ENCODE results near the gene NADK2.

NADK2 gene

GRCh38 chr5:36172599-36172998 is 69.1 kb downstream of the NADK2 start:
- Histone ChIP-seq H4K20me1 (ENCODE audit: insufficient read depth, low read length) (no peaks in the 10 kb centered on the region; the same call in 1 of the 2 replicates), H3K27me3 (ENCODE audit: low read depth, low read length) (no peaks in the 10 kb centered on the region), H3K4me2 (ENCODE audit: low read length) (no peak overlapping the region), H3K27ac (ENCODE audit: low read length) (no peak overlapping the region), H3K4me3 (ENCODE audit: low read length) (no peak overlapping the region), H3K9ac (ENCODE audit: low read length) (no peak overlapping the region), H3K36me3 (replicated peaks; ENCODE audit: low read depth, low read length) (peaks cover 26% of the 10 kb centered on the region), H3K9me3 (ENCODE audit: insufficient read depth, low read length) (no peaks in the 10 kb centered on the region), H3K4me1 (ENCODE audit: low read length) (peaks cover 11% of the 10 kb centered on the region), H3K79me2 (ENCODE audit: low read length) (no peaks in the 10 kb centered on the region), H2AFZ (ENCODE audit: low read depth, low read length) (no peak overlapping the region)
- TF ChIP-seq EZH2phosphoT487 (IDR thresholded peaks at IDR 0.05; ENCODE audit: low read depth) (no peak), CTCF (IDR thresholded peaks at IDR 0.05; ENCODE audit: low read depth, low read length) (no peak)

- H3K4me3 ChIP-seq (ENCODE audit: low read length) = no peak overlapping the region
- no peaks in the 10 kb centered on the region; the same call in 1 of the 2 replicates for H4K20me1 ChIP-seq (ENCODE audit: insufficient read depth, low read length)
- no peaks in the 10 kb centered on the region for H3K4me1 ChIP-seq (ENCODE audit: low read length)
- no peaks in the 10 kb centered on the region for H3K9me3 ChIP-seq (ENCODE audit: insufficient read depth, low read length)
- no peak overlapping the region for H2AFZ ChIP-seq (ENCODE audit: low read depth, low read length)
- no peak overlapping the region for H3K4me2 ChIP-seq (ENCODE audit: low read length)
- no peaks in the 10 kb centered on the region for H3K27me3 ChIP-seq (ENCODE audit: low read depth, low read length)
- H3K27ac ChIP-seq (ENCODE audit: low read length) = no peak overlapping the region
- peaks cover 35% of the 10 kb centered on the region for H3K36me3 ChIP-seq (replicated peaks; ENCODE audit: low read depth, low read length)
- no peaks in the 10 kb centered on the region for H3K79me2 ChIP-seq (ENCODE audit: low read length)
- no peak overlapping the region for H3K9ac ChIP-seq (ENCODE audit: low read length)
- TF ChIP-seq EZH2phosphoT487 (IDR thresholded peaks at IDR 0.05; ENCODE audit: low read depth) = no peak
These were observed 70.8 kb downstream of the NADK2 start for GRCh38 chr5:36170832-36171424.

- no peak for TF ChIP-seq EZH2phosphoT487 (IDR thresholded peaks at IDR 0.05; ENCODE audit: low read depth)
- no peaks in the 10 kb centered on the region for H3K27me3 ChIP-seq (ENCODE audit: low read depth, low read length)
- H4K20me1 ChIP-seq (ENCODE audit: insufficient read depth, low read length) = no peaks in the 10 kb centered on the region
- H3K79me2 ChIP-seq (ENCODE audit: low read length) = 0 out of 2 replicates have a peak, but pooled peaks cover 4% of the 10 kb centered on the region
- no peaks in the 10 kb centered on the region for H3K4me1 ChIP-seq (ENCODE audit: low read length)
- H3K9ac ChIP-seq (ENCODE audit: low read length) = no peak overlapping the region
- no peaks in the 10 kb centered on the region for H3K9me3 ChIP-seq (ENCODE audit: insufficient read depth, low read length)
- H3K27ac ChIP-seq (ENCODE audit: low read length) = no peak overlapping the region
- H3K36me3 ChIP-seq (replicated peaks; ENCODE audit: low read depth, low read length) = peaks cover 31% of the 10 kb centered on the region
- no peak overlapping the region for H3K4me2 ChIP-seq (ENCODE audit: low read length)
- no peak overlapping the region for H2AFZ ChIP-seq (ENCODE audit: low read depth, low read length)
- H3K4me3 ChIP-seq (ENCODE audit: low read length) = no peak overlapping the region
These were observed 73.0 kb downstream of the NADK2 start for GRCh38 chr5:36168737-36169136.

GRCh38 chr5:36164461-36164860 is 77.3 kb downstream of the NADK2 start:
- Histone ChIP-seq H4K20me1 (ENCODE audit: insufficient read depth, low read length) (no peaks in the 10 kb centered on the region), H3K79me2 (ENCODE audit: low read length) (peaks cover 12% of the 10 kb centered on the region; the same call in 1 of the 2 replicates), H3K36me3 (replicated peaks; ENCODE audit: low read depth, low read length) (peaks cover 30% of the 10 kb centered on the region), H3K27ac (ENCODE audit: low read length) (no peak overlapping the region), H3K9me3 (ENCODE audit: insufficient read depth, low read length) (no peaks in the 10 kb centered on the region), H3K4me2 (ENCODE audit: low read length) (no peak overlapping the region), H2AFZ (ENCODE audit: low read depth, low read length) (no peak overlapping the region), H3K9ac (ENCODE audit: low read length) (no peak overlapping the region), H3K4me1 (ENCODE audit: low read length) (no peaks in the 10 kb centered on the region), H3K4me3 (ENCODE audit: low read length) (no peak overlapping the region), H3K27me3 (ENCODE audit: low read depth, low read length) (no peaks in the 10 kb centered on the region)
- TF ChIP-seq EZH2phosphoT487 (IDR thresholded peaks at IDR 0.05; ENCODE audit: low read depth) (no peak), CTCF (IDR thresholded peaks at IDR 0.05; ENCODE audit: low read depth, low read length) (no peak)

- Histone ChIP-seq H3K79me2 (ENCODE audit: low read length) (peaks cover 13% of the 10 kb centered on the region; the same call in 1 of the 2 replicates), H3K27me3 (ENCODE audit: low read depth, low read length) (no peaks in the 10 kb centered on the region), H4K20me1 (ENCODE audit: insufficient read depth, low read length) (no peaks in the 10 kb centered on the region), H3K9me3 (ENCODE audit: insufficient read depth, low read length) (no peaks in the 10 kb centered on the region), H3K4me1 (ENCODE audit: low read length) (no peaks in the 10 kb centered on the region), H2AFZ (ENCODE audit: low read depth, low read length) (no peak overlapping the region), H3K9ac (ENCODE audit: low read length) (no peak overlapping the region), H3K4me2 (ENCODE audit: low read length) (no peak overlapping the region), H3K4me3 (ENCODE audit: low read length) (no peak overlapping the region), H3K36me3 (replicated peaks; ENCODE audit: low read depth, low read length) (peaks cover 29% of the 10 kb centered on the region), H3K27ac (ENCODE audit: low read length) (no peak overlapping the region)
- no peak for TF ChIP-seq EZH2phosphoT487 (IDR thresholded peaks at IDR 0.05; ENCODE audit: low read depth)
- no peak for TF ChIP-seq CTCF (IDR thresholded peaks at IDR 0.05; ENCODE audit: low read depth, low read length)
These were observed 78.8 kb downstream of the NADK2 start for GRCh38 chr5:36162810-36163486.

All from OCI-LY3 (cell line).